ENCODE results near the gene SIGLEC14. TPM values are rescaled to one million over a fixed set of nuclear protein-coding genes. Genes with fewer than 3 reads are reported as not detected.

Gene SIGLEC14
- total RNA-seq, 6 donors from 2014 or later = 5.0 to 44.6 (median 22.3) TPM; not detected in 1

- no peak overlapping the region for H3K4me3 ChIP-seq
- TF ChIP-seq POLR2A (IDR thresholded peaks at IDR 0.05) (no peak), POLR2AphosphoS5 (IDR thresholded peaks at IDR 0.05) (no peak), EP300 (IDR thresholded peaks at IDR 0.05) (no peak)
- TF ChIP-seq, protein P1, sequence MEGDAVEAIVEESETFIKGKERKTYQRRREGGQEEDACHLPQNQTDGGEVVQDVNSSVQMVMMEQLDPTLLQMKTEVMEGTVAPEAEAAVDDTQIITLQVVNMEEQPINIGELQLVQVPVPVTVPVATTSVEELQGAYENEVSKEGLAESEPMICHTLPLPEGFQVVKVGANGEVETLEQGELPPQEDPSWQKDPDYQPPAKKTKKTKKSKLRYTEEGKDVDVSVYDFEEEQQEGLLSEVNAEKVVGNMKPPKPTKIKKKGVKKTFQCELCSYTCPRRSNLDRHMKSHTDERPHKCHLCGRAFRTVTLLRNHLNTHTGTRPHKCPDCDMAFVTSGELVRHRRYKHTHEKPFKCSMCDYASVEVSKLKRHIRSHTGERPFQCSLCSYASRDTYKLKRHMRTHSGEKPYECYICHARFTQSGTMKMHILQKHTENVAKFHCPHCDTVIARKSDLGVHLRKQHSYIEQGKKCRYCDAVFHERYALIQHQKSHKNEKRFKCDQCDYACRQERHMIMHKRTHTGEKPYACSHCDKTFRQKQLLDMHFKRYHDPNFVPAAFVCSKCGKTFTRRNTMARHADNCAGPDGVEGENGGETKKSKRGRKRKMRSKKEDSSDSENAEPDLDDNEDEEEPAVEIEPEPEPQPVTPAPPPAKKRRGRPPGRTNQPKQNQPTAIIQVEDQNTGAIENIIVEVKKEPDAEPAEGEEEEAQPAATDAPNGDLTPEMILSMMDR (IDR thresholded peaks at IDR 0.05) = no peak
- H3K9me3 ChIP-seq = no peaks in the 10 kb centered on the region
- no peak for DNase-seq
- 36 to 39% methylated on average over 2 of the region's 2 CpGs for WGBS, 2 donors
- ATAC-seq (ENCODE audit: low FRiP score in 2 of 2) = no peak
- peaks cover 3 to 56% (median 27%) of the 10 kb centered on the region in 4 donors for H3K36me3 ChIP-seq
- peaks cover 18 to 33% (median 22%) of the 10 kb centered on the region in 4 donors for H3K4me1 ChIP-seq
- H3K27ac ChIP-seq = peak overlapping the region in 2 of 4 donors; percentile 27 to 41
- H3K27me3 ChIP-seq = no peaks in the 10 kb centered on the region
Observed at GRCh38 chr19:51693819-51694218, 47.2 kb upstream of the SIGLEC14 start.

- peak within 1 kb of the TSS in 3 of 4 donors; percentile 28 to 96 (median 95) for H3K27ac ChIP-seq
Observed at GRCh38 chr19:51693260-51693659, 46.6 kb upstream of the SIGLEC14 start, which contains the start of gene SPACA6. TSS of gene SPACA6 (plus strand) at chr19:51693330. CDS start at chr19:51693527, 197 bp downstream.

DNA sequence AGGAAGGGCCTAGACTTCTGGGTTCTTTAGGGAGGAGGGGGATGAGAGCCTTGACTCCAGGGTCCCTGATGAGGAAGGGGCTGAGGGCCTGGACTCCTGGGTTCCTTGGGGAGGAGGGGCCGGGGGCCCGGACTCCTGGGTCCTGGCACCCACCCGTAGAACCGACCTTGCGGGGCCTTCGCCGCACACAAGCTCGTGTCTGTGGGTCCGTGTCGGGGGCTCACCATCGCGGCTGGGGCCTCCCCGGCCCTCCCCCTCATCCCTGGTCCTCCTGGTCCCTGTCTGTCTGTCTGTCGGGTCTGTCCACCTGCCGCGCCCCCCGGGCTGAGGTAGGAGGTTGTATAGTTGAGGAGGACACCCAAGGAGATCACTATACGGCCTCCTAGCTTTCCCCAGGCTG, 45.8 kb upstream of the SIGLEC14 start:
- H3K4me1 ChIP-seq = peaks cover 28 to 47% (median 33%) of the 10 kb centered on the region in 4 donors
- TF ChIP-seq POLR2AphosphoS5 (IDR thresholded peaks at IDR 0.05) = no peak
- no peak for TF ChIP-seq EP300 (IDR thresholded peaks at IDR 0.05)
- TF ChIP-seq POLR2A (IDR thresholded peaks at IDR 0.05) = no peak
- TF ChIP-seq, protein P1 (IDR thresholded peaks at IDR 0.05) = no peak
- H3K36me3 ChIP-seq = peaks cover 3 to 43% (median 26%) of the 10 kb centered on the region in 4 donors
- H3K9me3 ChIP-seq = no peaks in the 10 kb centered on the region
- peak overlapping the region in 1 of 4 donors; percentile 89 for H3K4me3 ChIP-seq
- WGBS, 2 donors = 67 to 70% methylated on average over 1 to 7 of the region's 18 CpGs
- H3K27ac ChIP-seq = peak overlapping the region in 3 of 4 donors; percentile 28 to 96 (median 95)
- DNase-seq = peak in 1 of 2 donors; percentile 83
- no peaks in the 10 kb centered on the region for H3K27me3 ChIP-seq
- ATAC-seq (ENCODE audit: low FRiP score in 2 of 2) = no peak

More at GRCh38 chr19:51693260-51693659, 46.6 kb upstream of the SIGLEC14 start, which contains the start of gene SPACA6:
- peak within 1 kb of the TSS in 2 of 4 donors; percentile 69 to 89 for H3K4me3 ChIP-seq
- ATAC-seq (ENCODE audit: low FRiP score in 2 of 2) (no peak), DNase-seq (no peak)
- WGBS, 2 donors = 88 to 90% methylated on average over 6 to 8 of the region's 8 CpGs
- no peaks in the 10 kb centered on the region for H3K9me3 ChIP-seq
- peaks cover 21 to 39% (median 25%) of the 10 kb centered on the region in 4 donors for H3K4me1 ChIP-seq
- TF ChIP-seq POLR2AphosphoS5 (IDR thresholded peaks at IDR 0.05) (no peak), POLR2A (IDR thresholded peaks at IDR 0.05) (no peak), EP300 (IDR thresholded peaks at IDR 0.05) (no peak)
- TF ChIP-seq, protein P1 (IDR thresholded peaks at IDR 0.05) = no peak
- peaks cover 3 to 51% (median 27%) of the 10 kb centered on the region in 4 donors for H3K36me3 ChIP-seq
- no peaks in the 10 kb centered on the region for H3K27me3 ChIP-seq

- Histone ChIP-seq H3K36me3 (peaks cover 0 to 36% (median 21%) of the 10 kb centered on the region in 4 donors), H3K4me1 (peaks cover 35 to 48% (median 37%) of the 10 kb centered on the region in 4 donors), H3K4me3 (peak overlapping the region in 3 of 4 donors; percentile 69 to 89 (median 70)), H3K27ac (peak overlapping the region; percentile 89 to 96 (median 94)), H3K27me3 (no peaks in the 10 kb centered on the region), H3K9me3 (no peaks in the 10 kb centered on the region)
- TF ChIP-seq POLR2A (IDR thresholded peaks at IDR 0.05) (no peak), POLR2AphosphoS5 (IDR thresholded peaks at IDR 0.05) (no peak), EP300 (IDR thresholded peaks at IDR 0.05) (no peak)
- TF ChIP-seq, protein P1 (IDR thresholded peaks at IDR 0.05) = no peak
- ATAC-seq (ENCODE audit: low FRiP score in 2 of 2) (no peak), DNase-seq (no peak)
- WGBS, 2 donors = 29 to 39% methylated on average over 11 to 12 of the region's 12 CpGs
Observed at GRCh38 chr19:51691584-51692428, 45.2 kb upstream of the SIGLEC14 start.

Data from upper lobe of left lung (tissue), 6 donors.